Neural progenitor cell (in vitro differentiated cells): ENCODE results near the gene TMCO1.
"Not testable (repeated sequence)": the region's sequence is repeated elsewhere in the genome, so short reads cannot be mapped to it uniquely, and the experiment has no call there.

Source experiments
- EZH2 ChIP-seq: fragments of 200-600 bp; sonication (generic); IDR thresholded peaks from 2 replicates; pipeline ENCODE4 v1.6.1; 2017; ENCODE audit warnings: antibody characterized with exemption, mild to moderate bottlenecking, moderate library complexity
- TF ChIP-seq, protein P1 (sequence below): fragments of 200-600 bp; sonication (generic); IDR thresholded peaks from 2 replicates; pipeline ENCODE4 v1.5.1; 2017; ENCODE audit warnings: antibody characterized with exemption, mild to moderate bottlenecking

DNA sequence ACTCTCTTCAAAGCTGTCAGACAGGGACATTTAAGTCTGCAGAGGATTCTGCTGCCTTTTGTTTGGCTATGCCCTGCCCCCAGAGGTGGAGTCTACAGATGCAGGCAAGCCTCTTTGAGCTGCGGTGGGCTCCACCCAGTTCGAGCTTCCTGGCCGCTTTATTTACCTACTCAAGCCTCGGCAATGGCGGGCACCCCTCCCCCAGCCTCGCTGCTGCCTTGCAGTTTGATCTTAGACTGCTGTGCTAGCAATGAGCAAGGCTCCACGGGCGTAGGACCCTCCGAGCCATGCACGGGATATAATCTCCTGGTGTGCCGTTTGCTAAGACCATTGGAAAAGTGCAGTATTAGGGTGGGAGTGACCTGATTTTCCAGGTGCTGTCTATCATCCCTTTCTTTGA lies 14.9 kb upstream of the TMCO1 start:
- TF ChIP-seq, protein P1, sequence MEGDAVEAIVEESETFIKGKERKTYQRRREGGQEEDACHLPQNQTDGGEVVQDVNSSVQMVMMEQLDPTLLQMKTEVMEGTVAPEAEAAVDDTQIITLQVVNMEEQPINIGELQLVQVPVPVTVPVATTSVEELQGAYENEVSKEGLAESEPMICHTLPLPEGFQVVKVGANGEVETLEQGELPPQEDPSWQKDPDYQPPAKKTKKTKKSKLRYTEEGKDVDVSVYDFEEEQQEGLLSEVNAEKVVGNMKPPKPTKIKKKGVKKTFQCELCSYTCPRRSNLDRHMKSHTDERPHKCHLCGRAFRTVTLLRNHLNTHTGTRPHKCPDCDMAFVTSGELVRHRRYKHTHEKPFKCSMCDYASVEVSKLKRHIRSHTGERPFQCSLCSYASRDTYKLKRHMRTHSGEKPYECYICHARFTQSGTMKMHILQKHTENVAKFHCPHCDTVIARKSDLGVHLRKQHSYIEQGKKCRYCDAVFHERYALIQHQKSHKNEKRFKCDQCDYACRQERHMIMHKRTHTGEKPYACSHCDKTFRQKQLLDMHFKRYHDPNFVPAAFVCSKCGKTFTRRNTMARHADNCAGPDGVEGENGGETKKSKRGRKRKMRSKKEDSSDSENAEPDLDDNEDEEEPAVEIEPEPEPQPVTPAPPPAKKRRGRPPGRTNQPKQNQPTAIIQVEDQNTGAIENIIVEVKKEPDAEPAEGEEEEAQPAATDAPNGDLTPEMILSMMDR = not testable (repeated sequence)
- not testable (repeated sequence) for TF ChIP-seq EZH2
